OCI-LY1 (cell line): ENCODE data around the gene GALNT10.

ENCODE experiments used
- H2AFZ ChIP-seq: fragments of 200-600 bp; sonication (generic), shearing (Covaris generic); 2 replicates; pipeline ENCODE4 v1.6.0; 2014; ENCODE audit warnings: antibody characterized with exemption, mild to moderate bottlenecking, low read length
- H3F3A ChIP-seq: fragments of 200-600 bp; sonication (generic), shearing (Covaris generic); 2 replicates; pipeline ENCODE4 v1.6.0; 2014; ENCODE audit warnings: mild to moderate bottlenecking, antibody characterized with exemption, low read length, moderate library complexity; ENCODE audit not compliant: insufficient read depth
- H3K27ac ChIP-seq: fragments of 200-600 bp; sonication (generic); 2 replicates; pipeline ENCODE4 v1.5.1; 2014; ENCODE audit warnings: low read length, mixed run types, mild to moderate bottlenecking, low read depth; ENCODE audit not compliant: poor library complexity, severe bottlenecking
- H3K27me3 ChIP-seq: fragments of 200-600 bp; sonication (generic); 2 replicates; pipeline ENCODE4 v1.6.0; 2014; ENCODE audit warnings: antibody characterized with exemption, mild to moderate bottlenecking, low read length, moderate library complexity; ENCODE audit not compliant: insufficient read depth
- H3K36me3 ChIP-seq: fragments of 200-600 bp; sonication (generic); 2 replicates; pipeline ENCODE4 v1.6.1; 2014; ENCODE audit warnings: mild to moderate bottlenecking, antibody characterized with exemption, low read length, moderate library complexity, mixed read lengths; ENCODE audit not compliant: insufficient read depth
- H3K4me1 ChIP-seq: fragments of 200-600 bp; sonication (generic); 2 replicates; pipeline ENCODE4 v1.5.1; 2014; ENCODE audit warnings: mild to moderate bottlenecking, low read length, moderate library complexity; ENCODE audit not compliant: insufficient read depth, severe bottlenecking
- H3K4me2 ChIP-seq: fragments of 200-600 bp; sonication (generic), shearing (Covaris generic); 2 replicates; pipeline ENCODE4 v1.6.1; 2014; ENCODE audit warnings: low read length
- H3K4me3 ChIP-seq: fragments of 200-600 bp; sonication (generic); 2 replicates; pipeline ENCODE4 v1.5.1; 2014; ENCODE audit warnings: low read length, low read depth, mild to moderate bottlenecking, mixed read lengths; ENCODE audit not compliant: poor library complexity, severe bottlenecking
- H3K79me2 ChIP-seq: fragments of 200-600 bp; shearing (Covaris generic); 2 replicates; pipeline ENCODE4 v1.6.1; 2016; ENCODE audit warnings: mixed run types, low read length, mixed read lengths; ENCODE audit not compliant: insufficient read depth
- H3K9ac ChIP-seq: fragments of 200-600 bp; sonication (generic), shearing (Covaris generic); 2 replicates; pipeline ENCODE4 v1.6.1; 2014; ENCODE audit warnings: mild to moderate bottlenecking, low read length, mixed read lengths
- H3K9me2 ChIP-seq: fragments of 200-600 bp; sonication (generic), shearing (Covaris generic); 2 replicates; pipeline ENCODE4 v1.6.1; 2014; ENCODE audit warnings: low read depth, mild to moderate bottlenecking, low read length, mixed read lengths
- H3K9me3 ChIP-seq: fragments of 200-600 bp; shearing (Covaris generic); 2 replicates; pipeline ENCODE4 v1.6.1; 2014; ENCODE audit warnings: low read length, mixed read lengths
- H4K20me1 ChIP-seq: fragments of 200-600 bp; sonication (generic), shearing (Covaris generic); 2 replicates; pipeline ENCODE4 v1.6.0; 2016; ENCODE audit warnings: mild to moderate bottlenecking, low read length; ENCODE audit not compliant: insufficient read depth
- CTCF ChIP-seq: fragments of 200-600 bp; sonication (generic), shearing (Covaris generic); IDR thresholded peaks from 2 replicates; pipeline ENCODE4 v1.5.1; 2017; ENCODE audit warnings: mild to moderate bottlenecking, antibody characterized with exemption, low read length, moderate library complexity, mixed read lengths
- EZH2 ChIP-seq: fragments of 200-600 bp; sonication (generic), shearing (Covaris generic); IDR thresholded peaks from 2 replicates; pipeline ENCODE4 v1.8.0; 2017; ENCODE audit warnings: borderline replicate concordance, mixed run types, mild to moderate bottlenecking, antibody characterized with exemption, low read length, moderate library complexity, mixed read lengths

Gene GALNT10

DNA sequence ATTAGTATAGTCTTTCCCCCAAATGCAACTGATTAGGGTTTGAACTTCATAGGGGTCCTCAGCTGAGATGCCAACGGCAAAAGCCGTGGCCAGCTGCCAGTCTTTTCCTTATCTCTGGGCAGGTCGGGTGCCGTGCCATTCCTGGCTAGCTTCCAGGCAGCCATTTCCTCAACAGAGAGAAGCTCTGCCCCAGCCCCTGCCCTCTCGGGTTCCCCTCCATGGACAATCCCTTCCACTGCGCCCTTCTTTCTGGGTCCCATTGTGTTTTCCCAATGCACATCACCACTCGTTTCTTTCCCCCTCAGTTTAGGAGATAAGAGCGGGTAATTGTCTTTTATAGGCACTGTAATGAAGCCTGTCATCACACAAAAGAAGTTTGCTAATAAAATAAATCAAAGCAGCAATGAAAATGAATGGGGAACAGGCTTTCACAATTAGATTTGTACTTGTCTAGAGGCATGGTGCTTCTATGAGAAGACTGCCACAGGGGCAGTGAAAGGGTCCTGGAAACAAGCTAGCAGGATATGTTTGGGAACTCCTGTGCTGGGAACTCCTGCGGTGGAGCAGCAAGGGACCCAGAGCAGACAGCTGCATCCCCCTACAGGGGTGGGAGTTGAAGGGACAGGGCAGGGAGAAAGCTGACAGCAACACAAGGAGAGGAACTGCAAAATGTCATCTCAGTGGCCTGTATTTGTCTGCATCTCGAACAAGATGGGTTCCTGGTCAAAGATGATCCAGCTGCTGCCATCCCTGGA lies 207.3 kb downstream of the GALNT10 start:
- Histone ChIP-seq H2AFZ (no peak overlapping the region), H4K20me1 (no peaks in the 10 kb centered on the region), H3K4me3 (no peak overlapping the region), H3K4me1 (peaks cover 7% of the 10 kb centered on the region), H3K79me2 (no peaks in the 10 kb centered on the region), H3K4me2 (no peak overlapping the region), H3K27ac (no peak overlapping the region), H3K9ac (no peak overlapping the region), H3K9me2 (no peaks in the 10 kb centered on the region), H3K27me3 (no peaks in the 10 kb centered on the region), H3K9me3 (no peaks in the 10 kb centered on the region), H3K36me3 (no peaks in the 10 kb centered on the region), H3F3A (no peaks in the 10 kb centered on the region)
- TF ChIP-seq CTCF (no peak), EZH2 (no peak)

DNA sequence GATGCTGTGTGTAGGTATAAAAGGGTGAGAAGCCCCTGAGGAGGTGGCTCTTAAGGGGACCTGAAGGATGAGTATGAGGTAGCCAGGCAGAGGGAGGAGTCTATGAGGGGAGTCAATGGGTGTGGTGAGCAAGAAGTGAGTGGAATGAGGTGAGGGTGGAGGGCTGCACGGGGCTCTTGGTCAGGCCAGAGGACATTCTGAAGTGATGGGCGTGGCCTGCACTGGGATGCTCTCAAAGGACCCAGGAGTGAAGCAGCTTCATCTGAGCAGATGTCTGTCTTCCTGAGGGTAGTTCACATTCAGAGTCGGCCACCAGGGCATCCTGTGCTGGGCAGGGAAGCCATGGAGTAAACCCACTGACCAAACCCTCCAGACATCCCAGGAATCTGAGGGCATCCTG lies 210.1 kb downstream of the GALNT10 start:
- Histone ChIP-seq H3K9ac (no peak overlapping the region), H3K79me2 (no peaks in the 10 kb centered on the region), H3K4me1 (peaks cover 10% of the 10 kb centered on the region), H3K36me3 (no peaks in the 10 kb centered on the region), H3K27ac (no peak overlapping the region), H3K27me3 (no peaks in the 10 kb centered on the region), H3F3A (no peaks in the 10 kb centered on the region), H3K4me3 (no peak overlapping the region), H4K20me1 (no peaks in the 10 kb centered on the region), H3K9me3 (no peaks in the 10 kb centered on the region), H2AFZ (no peak overlapping the region), H3K9me2 (no peaks in the 10 kb centered on the region), H3K4me2 (no peak overlapping the region)
- TF ChIP-seq CTCF (no peak), EZH2 (no peak)

- Histone ChIP-seq H2AFZ (no peak overlapping the region), H3K9me3 (no peaks in the 10 kb centered on the region), H3K9me2 (no peaks in the 10 kb centered on the region), H3F3A (no peaks in the 10 kb centered on the region), H3K4me2 (no peak overlapping the region), H3K27ac (no peak overlapping the region), H3K4me1 (peaks cover 4% of the 10 kb centered on the region), H3K9ac (no peak overlapping the region), H3K4me3 (no peak overlapping the region), H3K36me3 (no peaks in the 10 kb centered on the region), H4K20me1 (no peaks in the 10 kb centered on the region), H3K27me3 (no peaks in the 10 kb centered on the region), H3K79me2 (no peaks in the 10 kb centered on the region)
- no peak for TF ChIP-seq CTCF
- no peak for TF ChIP-seq EZH2
Observed at GRCh38 chr5:154401355-154401754, 210.8 kb downstream of the GALNT10 start.
